ENCODE results near the gene GIT1.
A peak's percentile ranks its signal among the peaks of the same experiment; 100 is the strongest.

The GIT1 gene

DNA sequence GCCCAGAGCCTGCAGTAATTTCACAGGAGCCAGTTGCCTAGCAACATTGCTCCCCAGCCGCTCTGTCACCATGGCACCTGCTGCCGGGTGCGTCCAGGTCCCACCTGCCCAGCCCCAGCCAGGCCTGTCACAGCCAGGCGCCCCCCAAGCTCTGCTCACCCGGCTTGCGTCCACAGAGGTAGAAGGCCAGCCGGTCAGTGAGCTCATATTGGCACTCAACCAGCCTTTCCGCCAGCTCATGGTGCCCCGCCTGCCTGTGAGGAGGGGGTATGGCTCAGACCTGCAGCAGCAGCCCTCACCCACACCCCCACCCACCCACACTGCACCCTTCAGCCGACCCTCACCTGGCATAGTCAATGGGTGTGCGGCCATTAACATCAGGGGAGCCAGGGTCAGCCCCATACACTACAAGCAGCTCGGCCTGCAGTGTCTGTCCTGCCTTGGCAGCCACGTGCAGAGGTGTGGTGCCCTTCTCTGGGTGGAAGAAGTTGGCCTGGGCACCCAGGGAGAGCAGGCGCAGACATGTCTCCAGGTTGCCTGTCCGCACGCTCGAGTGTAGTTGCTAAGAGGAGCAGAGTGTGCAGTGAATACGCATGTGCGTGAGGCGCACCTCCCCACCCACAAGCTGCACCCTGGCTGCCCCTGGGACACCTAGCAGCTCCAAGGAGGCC is 7.7 kb downstream of the GIT1 start:
- DNase-seq (ENCODE audit: low read depth in 2 of 2) = no peak

DNA sequence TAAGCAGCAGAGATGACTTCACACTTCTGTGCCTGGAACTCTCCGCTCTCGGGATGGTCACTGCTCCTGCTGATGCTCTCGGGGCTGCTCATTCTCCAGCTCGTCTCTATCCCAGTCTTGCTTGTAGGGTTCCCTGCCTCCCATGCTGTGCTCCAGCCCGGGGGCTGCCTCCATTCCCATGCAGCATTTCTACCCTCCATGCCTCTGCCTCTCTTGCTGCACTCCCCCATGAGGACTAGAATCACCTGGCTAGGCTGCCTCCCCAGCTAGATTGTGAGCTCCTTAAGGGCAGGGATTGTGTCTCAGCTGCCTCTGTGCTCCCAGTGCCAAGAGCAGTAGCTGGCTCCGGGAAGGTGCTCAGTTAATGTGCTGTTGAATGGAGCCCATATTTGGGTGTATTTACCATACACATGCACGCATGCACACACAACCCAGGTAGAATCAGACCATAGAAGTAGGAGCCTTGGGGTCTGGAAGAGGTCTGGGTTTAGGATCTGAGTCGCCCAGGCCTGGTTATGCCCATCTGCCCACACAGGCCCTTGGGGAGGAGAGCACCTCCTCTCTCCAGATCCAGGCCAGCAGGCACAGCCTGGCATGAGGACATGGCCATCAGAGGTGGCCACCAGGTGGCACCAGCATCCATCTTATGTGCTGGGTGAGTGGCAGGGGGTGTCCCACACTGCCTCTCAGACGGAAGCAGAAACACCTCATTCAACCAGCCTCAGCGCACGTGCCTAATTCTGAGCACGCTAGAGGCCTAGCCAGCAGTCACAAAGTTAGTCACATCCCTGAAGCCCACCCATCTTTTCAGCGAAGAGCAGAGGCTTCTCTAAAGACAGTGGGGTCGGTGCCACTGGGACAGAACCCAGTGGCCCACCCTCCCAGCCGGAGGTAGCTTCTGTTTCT is 9.3 kb downstream of the GIT1 start:
- DNase-seq (ENCODE audit: low read depth in 2 of 2) = peak; percentile 85 to 86

- DNase-seq (ENCODE audit: low read depth in 2 of 2) = no peak
These were observed 10.6 kb downstream of the GIT1 start for GRCh38 chr17:29578626-29579485.

DNA sequence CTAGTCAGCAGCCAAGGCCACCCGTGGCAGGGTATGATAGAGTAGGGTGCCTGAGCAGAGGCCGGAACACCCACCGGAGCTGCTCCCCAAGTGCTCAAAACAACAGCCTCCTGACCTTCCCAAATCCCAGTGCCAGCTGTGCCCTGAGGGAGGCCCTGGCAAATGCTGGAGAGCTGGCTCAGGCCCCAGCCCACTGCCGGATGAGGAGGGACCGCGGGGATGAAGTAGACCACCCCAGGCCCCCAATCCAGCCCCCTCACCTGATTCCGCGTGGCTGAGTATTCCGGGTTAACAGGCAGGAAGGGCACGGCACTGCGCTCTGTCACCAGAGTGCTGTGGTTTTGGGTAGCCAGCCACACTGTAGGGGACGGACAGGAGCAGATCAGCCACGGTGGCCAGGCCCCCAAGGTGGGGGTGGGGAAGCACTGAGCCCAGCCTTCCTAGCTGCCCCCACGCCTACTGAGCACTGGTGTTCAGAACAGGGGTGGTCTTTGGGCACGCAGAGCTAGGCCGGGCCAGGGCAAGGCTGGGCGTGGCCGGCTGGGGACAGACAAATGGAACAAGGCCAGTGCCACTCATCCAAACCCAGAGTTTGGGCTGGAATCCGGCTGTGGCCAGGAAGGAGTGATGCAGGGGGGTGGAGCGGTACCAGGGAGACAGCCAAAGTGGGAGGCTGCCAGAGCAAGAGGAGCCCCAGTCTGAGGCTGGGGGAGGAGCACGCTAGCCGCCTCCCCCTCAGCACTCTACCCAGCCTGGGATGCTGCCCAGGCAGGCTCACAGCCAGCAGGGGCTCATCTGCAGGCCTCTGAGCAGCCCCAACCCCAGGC is 11.8 kb downstream of the GIT1 start:
- no peak for DNase-seq (ENCODE audit: low read depth in 2 of 2)

DNA sequence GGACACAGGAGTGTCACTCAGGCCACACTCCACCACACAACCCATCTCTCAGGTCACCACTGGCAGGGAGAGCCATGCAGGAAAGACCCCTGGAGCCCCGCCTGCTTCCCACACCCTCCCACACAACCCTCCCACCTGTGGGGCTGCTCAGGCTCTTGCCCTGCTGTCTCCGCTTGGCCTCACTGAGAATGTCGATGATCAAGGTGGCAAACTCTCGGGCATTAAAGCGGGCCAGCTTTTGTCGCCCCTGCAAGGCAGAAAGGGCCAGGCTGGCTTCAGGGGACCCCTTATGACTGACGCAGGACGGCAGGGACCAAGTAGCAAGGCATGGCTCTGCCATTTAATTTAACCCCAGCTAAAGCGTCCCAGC is 12.5 kb downstream of the GIT1 start:
- no peak for DNase-seq (ENCODE audit: low read depth in 2 of 2)

- no peak for DNase-seq (ENCODE audit: low read depth in 2 of 2)
These were observed 13.0 kb downstream of the GIT1 start for GRCh38 chr17:29576214-29577000.

GRCh38 chr17:29575511-29576213 is 13.8 kb downstream of the GIT1 start:
- no peak for DNase-seq (ENCODE audit: low read depth in 2 of 2)

DNA sequence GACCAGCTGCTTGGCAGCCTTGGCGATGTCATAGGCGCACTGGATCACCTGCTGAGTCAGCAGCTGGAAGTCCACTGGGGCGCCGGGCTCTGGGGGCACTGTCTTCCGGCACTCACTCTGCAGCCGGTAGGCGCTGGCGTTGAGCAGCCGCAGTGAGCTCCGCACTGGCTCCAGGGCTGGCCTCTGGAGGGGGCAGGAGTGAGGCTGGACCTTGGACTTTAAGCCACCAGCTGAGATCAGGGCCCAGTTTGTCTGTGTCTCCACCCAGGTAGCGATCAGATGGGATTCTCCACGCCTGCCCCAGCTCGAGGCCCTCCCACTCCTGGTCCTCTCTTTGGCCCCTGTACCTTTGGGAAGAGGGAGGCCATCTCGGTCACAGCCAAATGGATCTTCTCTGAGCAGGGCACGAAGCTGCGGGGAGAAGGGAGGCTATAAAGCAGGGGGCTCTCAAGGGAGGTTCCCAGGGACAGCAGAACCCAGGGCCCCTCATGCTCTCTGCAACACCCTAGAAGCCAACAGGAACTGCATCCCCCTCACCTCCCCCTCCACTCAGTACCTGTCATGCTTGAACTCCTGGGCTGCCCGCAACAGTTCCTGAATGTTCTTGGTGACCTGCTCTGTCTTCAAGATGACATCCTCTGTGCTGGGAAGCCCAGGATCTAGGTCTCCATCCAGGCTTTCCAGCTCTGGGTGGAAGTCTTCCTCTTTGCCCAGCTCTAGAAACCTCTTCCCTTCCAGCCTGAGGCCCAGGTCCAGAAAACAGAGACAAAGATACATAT is 14.5 kb downstream of the GIT1 start:
- no peak for DNase-seq (ENCODE audit: low read depth in 2 of 2)

DNA sequence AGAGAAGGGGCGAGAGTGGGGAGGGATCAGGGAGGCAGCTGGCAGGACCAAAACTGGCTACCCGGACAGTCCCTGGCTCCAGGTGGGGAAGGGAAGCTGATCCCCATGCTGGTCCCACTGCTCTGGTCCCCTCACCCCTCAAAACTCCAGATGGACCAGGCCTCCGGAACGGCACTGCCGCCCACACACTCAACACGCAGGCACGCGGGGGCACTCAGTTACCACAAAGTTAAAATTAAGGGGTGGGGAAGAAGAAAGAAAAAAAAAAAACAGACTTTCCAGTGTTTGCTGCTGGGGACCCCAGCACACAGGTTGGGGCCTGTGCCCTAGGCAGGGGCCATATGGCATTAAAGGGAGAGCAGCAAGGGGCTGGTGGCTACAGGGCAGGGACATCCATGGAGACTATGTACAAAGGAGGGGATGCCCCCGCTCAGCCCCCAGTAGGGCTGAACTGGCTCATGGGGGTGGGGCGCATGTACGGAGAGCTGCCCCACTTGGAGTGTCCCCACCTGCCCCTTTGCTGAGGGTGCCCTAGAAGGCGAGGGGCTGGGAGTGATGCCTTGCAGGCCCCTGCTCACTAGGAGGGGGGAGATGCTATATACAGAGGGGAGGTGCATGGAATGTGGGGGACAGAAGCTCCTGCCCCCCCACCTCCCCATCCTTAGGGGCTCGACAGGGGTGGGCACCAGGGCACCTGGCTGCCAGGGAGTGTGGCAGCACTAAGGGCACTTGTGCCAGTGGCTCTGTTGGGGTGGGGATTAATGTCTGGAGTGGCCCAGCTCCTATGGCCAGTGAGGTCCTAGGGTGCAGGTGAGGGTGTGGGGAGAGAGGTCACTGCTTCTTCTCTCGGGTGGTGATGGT is 15.3 kb downstream of the GIT1 start:
- no peak for DNase-seq (ENCODE audit: low read depth in 2 of 2)

- DNase-seq (ENCODE audit: low read depth in 2 of 2) = no peak
These were observed 15.9 kb downstream of the GIT1 start for GRCh38 chr17:29573558-29573869.

GRCh38 chr17:29572691-29573557 is 16.5 kb downstream of the GIT1 start:
- DNase-seq (ENCODE audit: low read depth in 2 of 2) = peak in 1 of 2 donors; percentile 49

DNA sequence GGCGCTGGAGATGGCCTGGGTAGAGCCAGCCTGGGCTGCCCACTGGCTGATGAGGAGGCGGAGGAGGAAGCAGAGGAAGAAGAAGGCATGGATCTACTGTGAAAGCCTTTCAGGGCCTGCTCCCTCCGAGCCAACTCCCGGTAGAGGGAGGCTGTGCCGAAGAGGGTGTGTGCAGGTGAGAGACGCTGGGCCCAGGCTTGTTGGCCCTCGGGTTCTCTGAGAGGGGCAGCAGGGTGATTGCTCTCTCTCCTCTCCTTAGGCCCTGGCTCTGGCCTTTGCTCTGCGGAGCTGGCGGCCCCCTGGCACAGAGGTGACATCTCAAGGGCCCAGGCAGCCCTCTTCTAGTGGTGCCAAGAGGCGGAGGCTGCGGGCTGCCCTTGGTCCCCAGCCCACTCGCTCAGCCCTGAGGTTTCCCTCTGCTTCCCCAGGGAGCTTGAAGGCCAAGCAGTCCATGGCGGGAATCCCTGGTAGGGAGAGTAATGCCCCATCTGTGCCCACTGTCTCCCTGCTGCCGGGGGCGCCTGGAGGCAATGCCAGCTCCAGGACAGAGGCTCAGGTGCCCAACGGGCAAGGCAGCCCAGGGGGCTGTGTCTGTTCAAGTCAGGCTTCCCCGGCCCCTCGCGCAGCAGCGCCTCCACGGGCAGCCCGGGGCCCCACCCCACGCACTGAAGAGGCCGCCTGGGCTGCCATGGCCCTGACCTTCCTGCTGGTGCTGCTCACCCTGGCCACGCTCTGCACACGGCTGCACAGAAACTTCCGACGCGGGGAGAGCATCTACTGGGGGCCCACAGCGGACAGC is 17.4 kb downstream of the GIT1 start:
- no peak for DNase-seq (ENCODE audit: low read depth in 2 of 2)

DNA sequence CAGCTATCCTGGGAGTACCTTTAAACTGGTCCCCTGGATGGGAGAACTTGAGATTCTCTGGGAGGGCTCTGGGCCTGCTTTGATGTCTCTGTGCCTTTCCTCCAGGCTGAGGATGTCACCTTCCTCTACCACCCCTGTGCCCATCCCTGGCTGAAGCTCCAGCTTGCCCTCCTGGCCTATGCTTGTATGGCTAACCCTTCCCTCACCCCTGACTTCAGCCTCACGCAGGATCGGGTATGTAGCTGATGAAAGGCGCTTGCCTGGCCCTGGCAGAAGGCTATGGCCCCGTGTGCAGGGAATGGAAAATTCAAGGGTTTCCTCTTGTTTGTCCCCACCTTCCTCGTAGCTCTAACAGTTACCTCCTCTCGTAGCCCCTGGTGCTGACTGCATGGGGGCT is 18.0 kb downstream of the GIT1 start:
- no peak for DNase-seq (ENCODE audit: low read depth in 2 of 2)

- DNase-seq (ENCODE audit: low read depth in 2 of 2) = no peak
These were observed 18.9 kb downstream of the GIT1 start for GRCh38 chr17:29570521-29570920.

DNA sequence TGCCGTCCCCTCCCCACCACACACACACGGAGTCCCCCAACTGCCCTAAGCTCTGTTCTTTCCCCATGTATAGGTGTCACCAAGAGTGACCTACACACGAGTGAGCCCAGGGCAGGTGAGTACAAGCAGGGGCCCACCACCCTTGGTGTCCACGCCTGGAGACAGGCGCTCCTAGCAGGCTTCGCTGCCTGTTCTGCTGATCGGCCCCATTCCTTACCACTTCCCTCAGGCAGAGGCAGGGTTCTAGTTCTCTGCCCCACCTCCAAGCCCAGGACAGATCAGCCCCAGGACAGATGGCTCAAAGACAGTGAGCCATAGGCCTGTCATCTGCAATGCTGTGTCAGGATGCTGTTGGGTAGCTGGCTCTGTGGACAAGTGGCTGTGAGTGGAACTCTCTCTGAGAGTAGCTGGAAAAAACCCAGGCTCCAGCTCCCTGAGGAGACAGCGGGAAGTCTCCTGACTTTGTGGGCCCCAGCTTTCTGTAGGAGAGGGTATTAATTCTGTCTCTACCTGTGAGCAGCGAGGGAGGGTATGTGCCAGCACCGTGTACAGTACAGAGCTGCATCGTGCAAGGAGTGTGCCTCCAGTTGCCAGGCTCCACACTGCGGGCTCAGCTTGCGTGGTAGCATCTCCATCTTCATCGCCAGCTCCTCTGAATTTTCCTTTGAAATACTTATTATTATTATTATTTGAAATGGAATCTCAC is 20.1 kb downstream of the GIT1 start:
- no peak for DNase-seq (ENCODE audit: low read depth in 2 of 2)
